Measurements from ENCODE around the gene PTPRD. TPM values are rescaled to one million over a fixed set of nuclear protein-coding genes. Genes with fewer than 3 reads are reported as not detected.

The PTPRD gene
- total RNA-seq, 1 donor from 2014 or later = 136 TPM

DNA sequence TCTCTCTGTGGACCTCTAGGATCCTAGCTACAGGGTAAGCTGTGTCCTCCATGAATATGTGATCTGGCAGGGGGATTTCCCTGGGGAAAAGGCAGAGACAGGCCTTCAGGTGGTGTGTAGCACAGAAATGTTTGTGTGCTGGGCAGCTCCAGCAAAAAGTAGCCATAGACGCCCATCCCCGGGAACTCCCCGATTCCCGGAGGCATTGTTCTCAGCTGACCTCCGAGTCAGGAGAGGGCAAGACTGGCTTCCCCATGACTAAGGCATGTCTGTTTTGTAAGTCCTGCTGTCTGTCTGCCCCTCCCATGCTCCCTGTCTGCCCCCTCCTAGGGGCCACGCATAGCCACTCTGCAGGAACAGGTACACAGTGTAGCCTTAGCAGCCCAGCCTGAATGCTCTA, 834.5 kb downstream of the PTPRD start:
- no peak overlapping the region for H3K9ac ChIP-seq
- H3K79me2 ChIP-seq (ENCODE audit: low read depth) = no peaks in the 10 kb centered on the region
- no peak overlapping the region for H3K4me3 ChIP-seq
- H3F3A ChIP-seq (ENCODE audit: low read depth) = no peaks in the 10 kb centered on the region
- no peak overlapping the region for H3K27ac Mint-ChIP-seq
- H3K36me3 Mint-ChIP-seq = no peaks in the 10 kb centered on the region
- no peak overlapping the region for H3K4me2 ChIP-seq
- H3K9me3 Mint-ChIP-seq = no peaks in the 10 kb centered on the region
- no peak overlapping the region for H3K4me3 Mint-ChIP-seq
- no peaks in the 10 kb centered on the region for H4K20me1 ChIP-seq (ENCODE audit: low read depth)
- no peaks in the 10 kb centered on the region for H3K27me3 Mint-ChIP-seq (ENCODE audit: insufficient read depth, low read depth)
- H3K4me1 ChIP-seq = no peaks in the 10 kb centered on the region
- no peak for DNase-seq (ENCODE audit: low spot score)
- H3K9me3 ChIP-seq (ENCODE audit: low read depth) = no peaks in the 10 kb centered on the region
- TF ChIP-seq CTCF (IDR thresholded peaks at IDR 0.05) (no peak), EZH2 (IDR thresholded peaks at IDR 0.05) (no peak), EZH2phosphoT487 (IDR thresholded peaks at IDR 0.05) (no peak)
- H3K4me1 Mint-ChIP-seq = no peaks in the 10 kb centered on the region
- H2AFZ ChIP-seq (replicated peaks) = peak overlapping the region; percentile 26
- no peaks in the 10 kb centered on the region for H3K36me3 ChIP-seq
- no peaks in the 10 kb centered on the region for H3K27me3 ChIP-seq
- no peak overlapping the region for H3K27ac ChIP-seq

GRCh38 chr9:9774471-9774870, 838.3 kb downstream of the PTPRD start:
- H4K20me1 ChIP-seq (ENCODE audit: low read depth) = no peaks in the 10 kb centered on the region
- no peaks in the 10 kb centered on the region for H3K27me3 ChIP-seq
- Mint-ChIP-seq H3K36me3 (no peaks in the 10 kb centered on the region), H3K4me3 (no peak overlapping the region), H3K27ac (no peak overlapping the region), H3K4me1 (no peaks in the 10 kb centered on the region), H3K27me3 (ENCODE audit: insufficient read depth, low read depth) (no peaks in the 10 kb centered on the region), H3K9me3 (no peaks in the 10 kb centered on the region)
- H2AFZ ChIP-seq (replicated peaks) = no peak overlapping the region
- H3K4me1 ChIP-seq = no peaks in the 10 kb centered on the region
- no peak overlapping the region for H3K4me3 ChIP-seq
- DNase-seq (ENCODE audit: low spot score) = no peak
- H3F3A ChIP-seq (ENCODE audit: low read depth) = no peaks in the 10 kb centered on the region
- no peak overlapping the region for H3K9ac ChIP-seq
- H3K9me3 ChIP-seq (ENCODE audit: low read depth) = no peaks in the 10 kb centered on the region
- H3K4me2 ChIP-seq = no peak overlapping the region
- TF ChIP-seq CTCF (IDR thresholded peaks at IDR 0.05) (no peak), EZH2phosphoT487 (IDR thresholded peaks at IDR 0.05) (no peak), EZH2 (IDR thresholded peaks at IDR 0.05) (no peak)
- no peaks in the 10 kb centered on the region for H3K36me3 ChIP-seq
- H3K27ac ChIP-seq = no peak overlapping the region
- H3K79me2 ChIP-seq (ENCODE audit: low read depth) = no peaks in the 10 kb centered on the region

DNA sequence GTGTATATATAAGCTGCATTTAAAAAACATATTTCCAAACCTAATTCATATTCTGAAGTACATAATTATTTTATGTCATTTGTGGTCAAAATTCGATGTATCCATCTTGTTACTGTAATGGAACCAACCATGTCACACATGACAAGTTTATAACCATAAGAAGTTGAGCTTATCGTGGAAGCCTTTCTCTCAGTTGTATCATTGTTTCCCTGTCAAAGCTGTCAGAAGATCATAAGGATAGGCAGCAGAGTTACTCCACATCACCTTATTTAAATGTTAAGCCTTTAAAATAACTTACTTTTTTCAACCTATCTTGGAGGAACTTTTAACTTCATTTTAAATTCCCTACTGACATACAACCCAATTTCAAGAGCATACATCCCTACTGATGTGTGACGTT, 841.5 kb downstream of the PTPRD start:
- Mint-ChIP-seq H3K27ac (no peak overlapping the region), H3K4me3 (no peak overlapping the region), H3K4me1 (no peaks in the 10 kb centered on the region), H3K36me3 (no peaks in the 10 kb centered on the region), H3K27me3 (ENCODE audit: insufficient read depth, low read depth) (no peaks in the 10 kb centered on the region), H3K9me3 (no peaks in the 10 kb centered on the region)
- no peak overlapping the region for H3K9ac ChIP-seq
- H3K27me3 ChIP-seq = no peaks in the 10 kb centered on the region
- no peak overlapping the region for H2AFZ ChIP-seq (replicated peaks)
- no peaks in the 10 kb centered on the region for H3K9me3 ChIP-seq (ENCODE audit: low read depth)
- H3K36me3 ChIP-seq = no peaks in the 10 kb centered on the region
- no peaks in the 10 kb centered on the region for H4K20me1 ChIP-seq (ENCODE audit: low read depth)
- H3K4me2 ChIP-seq = no peak overlapping the region
- no peaks in the 10 kb centered on the region for H3F3A ChIP-seq (ENCODE audit: low read depth)
- DNase-seq (ENCODE audit: low spot score) = no peak
- H3K79me2 ChIP-seq (ENCODE audit: low read depth) = no peaks in the 10 kb centered on the region
- no peaks in the 10 kb centered on the region for H3K4me1 ChIP-seq
- no peak overlapping the region for H3K4me3 ChIP-seq
- H3K27ac ChIP-seq = no peak overlapping the region
- TF ChIP-seq EZH2 (IDR thresholded peaks at IDR 0.05) = no peak
- no peak for TF ChIP-seq CTCF (IDR thresholded peaks at IDR 0.05)
- TF ChIP-seq EZH2phosphoT487 (IDR thresholded peaks at IDR 0.05) = no peak

GRCh38 chr9:9764821-9765220, 848.0 kb downstream of the PTPRD start:
- Histone ChIP-seq H3K4me1 (no peaks in the 10 kb centered on the region), H3K4me3 (no peak overlapping the region), H3K9me3 (ENCODE audit: low read depth) (no peaks in the 10 kb centered on the region), H2AFZ (replicated peaks) (no peak overlapping the region), H3K9ac (no peak overlapping the region), H3K79me2 (ENCODE audit: low read depth) (no peaks in the 10 kb centered on the region), H3K27me3 (no peaks in the 10 kb centered on the region), H3K27ac (no peak overlapping the region), H3K36me3 (no peaks in the 10 kb centered on the region), H4K20me1 (ENCODE audit: low read depth) (no peaks in the 10 kb centered on the region), H3F3A (ENCODE audit: low read depth) (no peaks in the 10 kb centered on the region), H3K4me2 (no peak overlapping the region)
- H3K27me3 Mint-ChIP-seq (ENCODE audit: insufficient read depth, low read depth) = no peaks in the 10 kb centered on the region
- H3K4me3 Mint-ChIP-seq = no peak overlapping the region
- H3K27ac Mint-ChIP-seq = no peak overlapping the region
- TF ChIP-seq CTCF (IDR thresholded peaks at IDR 0.05) (no peak), EZH2 (IDR thresholded peaks at IDR 0.05) (no peak), EZH2phosphoT487 (IDR thresholded peaks at IDR 0.05) (no peak)
- H3K36me3 Mint-ChIP-seq = no peaks in the 10 kb centered on the region
- H3K4me1 Mint-ChIP-seq = no peaks in the 10 kb centered on the region
- DNase-seq (ENCODE audit: low spot score) = no peak
- H3K9me3 Mint-ChIP-seq = no peaks in the 10 kb centered on the region

Measured in neural progenitor cell (in vitro differentiated cells).